PC-9 (cell line): ENCODE measurements around the gene CTPS2. TPM values are rescaled to one million over a fixed set of nuclear protein-coding genes. Genes with fewer than 3 reads are reported as not detected.

ENCODE experiments used
- BruUV-seq: library from RNA; stranded (reverse); fragments of 400-500 nt; replicated peaks from 2 replicates; lab custom pipeline; 2021; lab: Mats Ljungman, UMichigan
- CTCF ChIA-PET: fragments of 300-600 bp; sonication (Branson Sonifier 250); formaldehyde crosslinking; loops from one replicate; lab custom pipeline; 2022; ENCODE audit warnings: antibody characterized with exemption; lab: Charles Lee
- POLR2A ChIA-PET: fragments of 300-600 bp; sonication (Branson Sonifier 250); formaldehyde crosslinking; loops from one replicate; lab custom pipeline; 2022; ENCODE audit warnings: antibody characterized with exemption; ENCODE audit not compliant: unreplicated experiment; lab: Charles Lee
- DNase-seq, 2 experiments: peaks; one replicate each; pipeline versions ENCODE4 v3.0.0 to v3.0.0-alpha.2; 2015 to 2022; ENCODE audit warnings: mixed read lengths in 1 of 2
- H2AFZ ChIP-seq: fragments of 200-600 bp; sonication (generic); 2 replicates; pipeline ENCODE4 v1.8.1; 2017; ENCODE audit warnings: antibody characterized with exemption
- H3F3A ChIP-seq: fragments of 200-600 bp; sonication (generic); 2 replicates; pipeline ENCODE4 v1.8.1; 2017; ENCODE audit warnings: antibody characterized with exemption, mild to moderate bottlenecking, low read depth; ENCODE audit not compliant: insufficient read depth
- H3K27ac ChIP-seq: fragments of 200-600 bp; sonication (generic); 2 replicates; pipeline ENCODE4 v1.6.1; 2016; ENCODE audit warnings: mixed run types
- H3K27me3 ChIP-seq: fragments of 200-600 bp; sonication (generic); 2 replicates; pipeline ENCODE4 v1.6.1; 2016; ENCODE audit warnings: low read depth, mixed run types; ENCODE audit not compliant: insufficient read depth
- H3K36me3 ChIP-seq: fragments of 200-600 bp; sonication (generic); 2 replicates; pipeline ENCODE4 v1.6.1; 2016; ENCODE audit warnings: low read depth, mixed run types
- H3K4me1 ChIP-seq: fragments of 200-600 bp; sonication (generic); replicated peaks from 2 replicates; pipeline ENCODE4 v1.6.1; 2016; ENCODE audit warnings: mixed run types; ENCODE audit not compliant: insufficient read depth
- H3K4me2 ChIP-seq: fragments of 200-600 bp; sonication (generic); 2 replicates; pipeline ENCODE4 v1.6.1; 2017; ENCODE audit warnings: mixed run types
- H3K4me3 ChIP-seq: fragments of 200-600 bp; sonication (generic); 2 replicates; pipeline ENCODE4 v1.6.1; 2016; ENCODE audit warnings: mixed run types
- H3K79me2 ChIP-seq: fragments of 200-600 bp; sonication (generic); 2 replicates; pipeline ENCODE4 v1.6.1; 2017; ENCODE audit warnings: low read depth, mixed run types
- H3K9me2 ChIP-seq: fragments of 200-600 bp; sonication (generic); 2 replicates; pipeline ENCODE4 v1.8.1; 2017; ENCODE audit warnings: mild to moderate bottlenecking; ENCODE audit not compliant: insufficient read depth
- H3K9me3 ChIP-seq: fragments of 200-600 bp; sonication (generic); 2 replicates; pipeline ENCODE4 v1.8.1; 2016; ENCODE audit warnings: low read depth; ENCODE audit not compliant: insufficient read depth
- H4K20me1 ChIP-seq: fragments of 200-600 bp; sonication (generic); 2 replicates; pipeline ENCODE4 v1.8.1; 2017; ENCODE audit not compliant: insufficient read depth
- EZH2 ChIP-seq: fragments of 200-600 bp; sonication (generic); IDR thresholded peaks from 2 replicates; pipeline ENCODE4 v1.8.0; 2017; ENCODE audit warnings: antibody characterized with exemption, low read depth
- intact Hi-C: fragments of 100-400 bp; cut with micrococcal nuclease; formaldehyde crosslinking; loops from one replicate; pipeline ENCODE4 v1.10.0; 2022; ENCODE audit not compliant: unreplicated experiment
- total RNA-seq: library from RNA; stranded (reverse); gene quantifications from 2 replicates; pipeline ENCODE4 v1.2.3, GENCODE V29; 2021
- TF ChIP-seq, protein P1 (sequence below): fragments of 200-600 bp; sonication (generic); conservative IDR thresholded peaks from 2 replicates; pipeline ENCODE4 v1.6.1; 2017; ENCODE audit warnings: mixed run types, antibody characterized with exemption, mild to moderate bottlenecking, moderate library complexity

CTPS2 gene
- total RNA-seq, 1 experiment from 2014 or later = 15.8 TPM

DNA sequence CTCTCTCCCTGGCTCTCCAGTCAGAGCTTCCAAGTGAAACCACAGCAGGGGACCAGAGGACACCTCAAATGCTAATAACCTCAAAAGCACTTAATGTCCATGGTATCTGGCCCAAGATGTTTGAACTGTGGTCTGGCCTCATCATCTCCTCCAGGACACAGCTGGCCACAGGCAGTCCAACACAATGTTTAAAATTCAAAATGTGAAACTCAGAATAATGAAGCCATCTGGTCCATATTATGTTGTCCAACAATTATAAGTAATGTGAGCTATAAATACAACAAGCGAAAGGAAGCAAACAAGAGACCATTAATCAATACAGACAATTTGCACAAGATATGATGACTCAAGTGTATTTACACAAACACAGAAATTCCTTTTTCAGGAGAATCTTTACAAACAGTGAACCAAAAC is 153.3 kb downstream of the CTPS2 start:
- Histone ChIP-seq H3K9me3 (no peaks in the 10 kb centered on the region), H3K27me3 (no peaks in the 10 kb centered on the region), H3K4me3 (no peak overlapping the region), H3K4me2 (no peak overlapping the region), H3K79me2 (no peaks in the 10 kb centered on the region), H2AFZ (no peak overlapping the region), H3K4me1 (no peaks in the 10 kb centered on the region), H3K9me2 (no peaks in the 10 kb centered on the region), H3K36me3 (no peaks in the 10 kb centered on the region), H3F3A (no peaks in the 10 kb centered on the region), H4K20me1 (no peaks in the 10 kb centered on the region), H3K27ac (no peak overlapping the region)
- ChIA-PET POLR2A (no interaction called here), CTCF (no interaction called here)
- intact Hi-C loops = no loop called here
- no peak for DNase-seq
- no peak for TF ChIP-seq EZH2
- TF ChIP-seq, protein P1, sequence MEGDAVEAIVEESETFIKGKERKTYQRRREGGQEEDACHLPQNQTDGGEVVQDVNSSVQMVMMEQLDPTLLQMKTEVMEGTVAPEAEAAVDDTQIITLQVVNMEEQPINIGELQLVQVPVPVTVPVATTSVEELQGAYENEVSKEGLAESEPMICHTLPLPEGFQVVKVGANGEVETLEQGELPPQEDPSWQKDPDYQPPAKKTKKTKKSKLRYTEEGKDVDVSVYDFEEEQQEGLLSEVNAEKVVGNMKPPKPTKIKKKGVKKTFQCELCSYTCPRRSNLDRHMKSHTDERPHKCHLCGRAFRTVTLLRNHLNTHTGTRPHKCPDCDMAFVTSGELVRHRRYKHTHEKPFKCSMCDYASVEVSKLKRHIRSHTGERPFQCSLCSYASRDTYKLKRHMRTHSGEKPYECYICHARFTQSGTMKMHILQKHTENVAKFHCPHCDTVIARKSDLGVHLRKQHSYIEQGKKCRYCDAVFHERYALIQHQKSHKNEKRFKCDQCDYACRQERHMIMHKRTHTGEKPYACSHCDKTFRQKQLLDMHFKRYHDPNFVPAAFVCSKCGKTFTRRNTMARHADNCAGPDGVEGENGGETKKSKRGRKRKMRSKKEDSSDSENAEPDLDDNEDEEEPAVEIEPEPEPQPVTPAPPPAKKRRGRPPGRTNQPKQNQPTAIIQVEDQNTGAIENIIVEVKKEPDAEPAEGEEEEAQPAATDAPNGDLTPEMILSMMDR = no peak
- BruUV-seq = no TSS peak

DNA sequence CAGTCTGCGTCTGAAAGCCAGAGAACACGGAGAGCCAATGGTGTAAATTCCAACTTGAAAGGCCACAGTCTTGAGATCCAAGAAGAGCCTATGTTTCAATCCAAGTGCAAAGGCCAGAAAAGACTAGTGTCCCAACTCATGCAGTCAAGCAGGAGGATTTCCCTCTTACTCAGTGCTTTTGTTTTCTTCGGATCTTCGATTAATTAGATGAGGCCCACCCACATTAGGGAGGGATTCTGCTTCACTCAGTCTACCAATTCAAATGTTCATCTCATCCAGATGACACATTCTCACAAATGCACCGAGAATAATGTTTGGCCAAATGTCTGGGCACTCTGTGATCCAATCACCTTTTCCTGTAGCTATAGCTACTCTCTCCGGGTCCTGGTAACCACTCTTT is 154.0 kb downstream of the CTPS2 start:
- Histone ChIP-seq H3K4me3 (no peak overlapping the region), H3K4me1 (no peaks in the 10 kb centered on the region), H4K20me1 (no peaks in the 10 kb centered on the region), H3K9me3 (no peaks in the 10 kb centered on the region), H3F3A (no peaks in the 10 kb centered on the region), H3K4me2 (no peak overlapping the region), H3K79me2 (no peaks in the 10 kb centered on the region), H3K9me2 (no peaks in the 10 kb centered on the region), H3K27me3 (no peaks in the 10 kb centered on the region), H3K27ac (no peak overlapping the region), H3K36me3 (no peaks in the 10 kb centered on the region), H2AFZ (no peak overlapping the region)
- no peak for DNase-seq
- TF ChIP-seq EZH2 = no peak
- TF ChIP-seq, protein P1 = no peak
- intact Hi-C loops = no loop called here
- no TSS peak for BruUV-seq
- ChIA-PET CTCF (no interaction called here), POLR2A (no interaction called here)

DNA sequence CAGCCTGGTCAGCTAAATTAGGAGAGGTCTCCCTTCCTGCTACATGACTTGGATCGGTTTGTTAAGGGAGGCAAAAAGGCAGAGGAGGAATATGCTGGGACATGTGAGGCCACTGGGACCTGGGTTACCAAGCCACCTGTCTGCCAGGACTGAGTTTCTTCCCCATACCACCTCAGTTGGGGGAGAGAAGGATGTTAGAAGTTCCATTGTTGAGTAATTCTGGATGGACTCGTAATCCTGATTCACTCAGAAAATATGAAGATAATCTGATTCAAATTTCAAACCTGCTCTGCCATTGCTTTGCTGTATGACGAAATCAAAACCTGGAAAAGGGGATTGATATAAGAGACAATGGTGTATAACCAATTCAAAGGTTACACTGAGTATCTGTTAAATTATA is 159.9 kb downstream of the CTPS2 start:
- peak; percentile 18 to 74 for DNase-seq
- no peak overlapping the region for H3K4me3 ChIP-seq
- CTCF ChIA-PET = no interaction called here
- H3K9me2 ChIP-seq = no peaks in the 10 kb centered on the region
- H3F3A ChIP-seq = no peaks in the 10 kb centered on the region
- no peaks in the 10 kb centered on the region for H3K79me2 ChIP-seq
- no peaks in the 10 kb centered on the region for H4K20me1 ChIP-seq
- no peaks in the 10 kb centered on the region for H3K9me3 ChIP-seq
- H3K27ac ChIP-seq = peak overlapping the region; percentile 43; the same call in 1 of the 2 replicates
- no peak overlapping the region for H2AFZ ChIP-seq
- peaks cover 11% of the 10 kb centered on the region; the same call in 1 of the 2 replicates for H3K4me1 ChIP-seq
- H3K36me3 ChIP-seq = no peaks in the 10 kb centered on the region
- intact Hi-C loops = no loop called here
- no peak for TF ChIP-seq EZH2
- TF ChIP-seq, protein P1 = no peak
- BruUV-seq = no TSS peak
- POLR2A ChIA-PET = no interaction called here
- no peaks in the 10 kb centered on the region for H3K27me3 ChIP-seq
- H3K4me2 ChIP-seq = no peak overlapping the region
